Nephron (organoid): ENCODE results near the gene EPHA8.

Source experiments
- H3K27ac Mint-ChIP-seq, 3 experiments: 2 replicates each; pipeline ENCODE4 v1.8.0; 2020; ENCODE audit warnings: mixed read lengths in 3 of 3, mild to moderate bottlenecking in 2 of 3, moderate library complexity in 1 of 3
- H3K27me3 Mint-ChIP-seq: 2 replicates; pipeline ENCODE4 v1.8.0; 2021; ENCODE audit warnings: low read depth, mild to moderate bottlenecking, moderate library complexity, mixed read lengths
- H3K36me3 Mint-ChIP-seq: 2 replicates; pipeline ENCODE4 v1.8.0; 2020; ENCODE audit warnings: low read depth, mixed read lengths
- H3K4me1 Mint-ChIP-seq: 2 replicates; pipeline ENCODE4 v1.8.0; 2020; ENCODE audit warnings: mixed read lengths
- H3K4me3 Mint-ChIP-seq, 3 experiments: 2 replicates each; pipeline ENCODE4 v1.8.0; 2020; ENCODE audit warnings: mild to moderate bottlenecking in 3 of 3, mixed read lengths in 3 of 3, moderate library complexity in 2 of 3
- H3K9me3 Mint-ChIP-seq: 2 replicates; pipeline ENCODE4 v1.8.0; 2020; ENCODE audit warnings: mixed read lengths
- TF ChIP-seq, protein P1 (sequence below), 3 experiments: fragments of 200-600 bp; sonication (generic); IDR thresholded peaks; one replicate each; pipeline ENCODE4 v1.5.0; 2021; ENCODE audit warnings: antibody characterized with exemption in 3 of 3; ENCODE audit not compliant: unreplicated experiment in 3 of 3

Gene EPHA8

DNA sequence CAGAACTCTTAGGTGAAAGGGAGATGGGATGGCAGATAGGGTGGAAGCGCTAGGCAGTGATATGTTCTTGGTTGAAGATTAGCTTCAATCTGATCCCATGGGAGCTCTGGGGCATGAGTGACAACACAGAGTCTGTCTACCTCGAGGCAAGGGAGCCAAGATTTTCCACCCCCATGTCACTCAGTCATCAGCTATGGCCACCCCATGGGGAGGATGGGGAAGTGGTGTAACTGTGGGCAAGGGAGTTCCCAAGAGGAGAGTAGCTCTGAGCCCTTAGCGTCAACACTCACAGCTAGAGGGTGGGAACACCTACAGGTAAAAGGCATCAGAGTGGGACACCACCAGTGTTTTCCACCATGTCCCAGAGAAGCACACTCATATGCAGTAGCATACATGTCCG is 42.9 kb downstream of the EPHA8 start:
- TF ChIP-seq, protein P1, sequence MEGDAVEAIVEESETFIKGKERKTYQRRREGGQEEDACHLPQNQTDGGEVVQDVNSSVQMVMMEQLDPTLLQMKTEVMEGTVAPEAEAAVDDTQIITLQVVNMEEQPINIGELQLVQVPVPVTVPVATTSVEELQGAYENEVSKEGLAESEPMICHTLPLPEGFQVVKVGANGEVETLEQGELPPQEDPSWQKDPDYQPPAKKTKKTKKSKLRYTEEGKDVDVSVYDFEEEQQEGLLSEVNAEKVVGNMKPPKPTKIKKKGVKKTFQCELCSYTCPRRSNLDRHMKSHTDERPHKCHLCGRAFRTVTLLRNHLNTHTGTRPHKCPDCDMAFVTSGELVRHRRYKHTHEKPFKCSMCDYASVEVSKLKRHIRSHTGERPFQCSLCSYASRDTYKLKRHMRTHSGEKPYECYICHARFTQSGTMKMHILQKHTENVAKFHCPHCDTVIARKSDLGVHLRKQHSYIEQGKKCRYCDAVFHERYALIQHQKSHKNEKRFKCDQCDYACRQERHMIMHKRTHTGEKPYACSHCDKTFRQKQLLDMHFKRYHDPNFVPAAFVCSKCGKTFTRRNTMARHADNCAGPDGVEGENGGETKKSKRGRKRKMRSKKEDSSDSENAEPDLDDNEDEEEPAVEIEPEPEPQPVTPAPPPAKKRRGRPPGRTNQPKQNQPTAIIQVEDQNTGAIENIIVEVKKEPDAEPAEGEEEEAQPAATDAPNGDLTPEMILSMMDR (IDR thresholded peaks at IDR 0.05; ENCODE audit: unreplicated experiment in 3 of 3), result no peak
- Mint-ChIP-seq H3K27me3 (peaks cover 90% of the 10 kb centered on the region), H3K27ac (no peak overlapping the region), H3K9me3 (no peaks in the 10 kb centered on the region), H3K4me3 (no peak overlapping the region), H3K36me3 (no peaks in the 10 kb centered on the region), H3K4me1 (no peaks in the 10 kb centered on the region)

DNA sequence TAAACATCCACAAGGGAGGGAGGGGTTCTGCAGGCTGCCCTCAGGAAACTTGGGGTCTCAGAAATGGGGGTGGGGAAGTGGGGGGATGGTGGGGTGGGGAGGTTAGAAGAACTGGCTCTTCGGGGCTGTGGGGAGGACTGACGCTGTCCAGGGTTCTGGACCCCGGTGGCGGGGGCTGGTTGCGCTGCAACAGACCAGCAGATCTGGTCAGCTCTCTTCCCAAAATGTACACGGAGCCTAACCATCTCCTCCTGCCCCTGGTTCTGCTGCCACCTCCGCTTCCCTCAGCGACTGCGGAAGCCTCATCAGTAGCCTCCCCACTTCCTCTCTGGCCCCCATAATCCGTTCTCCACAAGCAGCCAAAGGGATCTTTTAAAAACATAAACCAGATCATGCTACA is 43.9 kb downstream of the EPHA8 start:
- Mint-ChIP-seq H3K36me3 (no peaks in the 10 kb centered on the region), H3K4me1 (no peaks in the 10 kb centered on the region), H3K4me3 (no peak overlapping the region), H3K27me3 (peaks cover 95% of the 10 kb centered on the region), H3K27ac (no peak overlapping the region), H3K9me3 (peaks cover 2% of the 10 kb centered on the region)
- TF ChIP-seq, protein P1 (IDR thresholded peaks at IDR 0.05; ENCODE audit: unreplicated experiment in 3 of 3), result no peak

DNA sequence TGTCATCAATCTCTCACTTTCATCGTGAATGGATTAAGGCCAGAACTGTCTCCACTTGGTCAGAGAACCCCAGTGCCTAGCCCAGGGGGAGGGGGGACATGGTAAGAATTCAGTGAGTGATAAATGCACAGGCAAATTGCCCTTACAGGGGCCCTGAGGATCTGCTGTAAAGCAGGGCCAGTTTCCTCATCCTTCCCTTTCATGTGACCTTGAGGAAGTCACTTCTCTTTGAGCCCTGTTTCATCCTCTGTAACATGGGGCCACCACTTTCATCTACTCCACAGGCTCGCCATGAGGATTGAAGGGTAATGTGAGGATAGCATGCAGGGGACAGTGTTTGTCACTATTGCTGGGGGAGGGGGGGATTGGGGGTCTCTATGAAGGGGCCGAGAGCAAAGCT is 45.1 kb downstream of the EPHA8 start:
- peaks cover 2% of the 10 kb centered on the region for H3K9me3 Mint-ChIP-seq
- no peaks in the 10 kb centered on the region for H3K36me3 Mint-ChIP-seq
- no peak overlapping the region for H3K27ac Mint-ChIP-seq
- H3K4me1 Mint-ChIP-seq, result no peaks in the 10 kb centered on the region
- no peak overlapping the region for H3K4me3 Mint-ChIP-seq
- peaks cover 97% of the 10 kb centered on the region for H3K27me3 Mint-ChIP-seq
- TF ChIP-seq, protein P1 (IDR thresholded peaks at IDR 0.05; ENCODE audit: unreplicated experiment in 3 of 3), result no peak

DNA sequence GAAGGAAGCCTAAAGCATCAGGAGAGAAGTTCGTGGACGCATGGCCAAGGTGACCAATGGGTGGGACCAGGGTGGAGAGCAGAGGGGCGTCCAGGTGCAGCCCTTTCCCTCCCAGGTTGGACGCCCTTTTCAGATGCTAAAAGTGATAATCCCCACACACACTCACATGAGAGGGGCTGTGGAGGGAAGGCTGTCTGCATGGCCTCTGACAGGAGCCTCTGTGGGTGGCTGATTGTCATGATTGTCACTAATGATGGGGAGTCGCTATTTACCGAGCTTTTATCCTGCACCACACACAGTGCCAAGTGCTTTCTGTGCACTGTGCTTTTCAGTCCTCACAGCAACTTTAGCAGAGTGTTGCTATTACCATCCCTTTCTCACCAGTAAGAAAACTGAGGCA is 46.0 kb downstream of the EPHA8 start:
- H3K27me3 Mint-ChIP-seq, result peaks cover 94% of the 10 kb centered on the region
- H3K9me3 Mint-ChIP-seq, result peaks cover 2% of the 10 kb centered on the region
- H3K4me1 Mint-ChIP-seq, result no peaks in the 10 kb centered on the region
- H3K36me3 Mint-ChIP-seq, result no peaks in the 10 kb centered on the region
- H3K4me3 Mint-ChIP-seq, result no peak overlapping the region
- TF ChIP-seq, protein P1 (IDR thresholded peaks at IDR 0.05; ENCODE audit: unreplicated experiment in 3 of 3), result no peak
- H3K27ac Mint-ChIP-seq, result no peak overlapping the region

DNA sequence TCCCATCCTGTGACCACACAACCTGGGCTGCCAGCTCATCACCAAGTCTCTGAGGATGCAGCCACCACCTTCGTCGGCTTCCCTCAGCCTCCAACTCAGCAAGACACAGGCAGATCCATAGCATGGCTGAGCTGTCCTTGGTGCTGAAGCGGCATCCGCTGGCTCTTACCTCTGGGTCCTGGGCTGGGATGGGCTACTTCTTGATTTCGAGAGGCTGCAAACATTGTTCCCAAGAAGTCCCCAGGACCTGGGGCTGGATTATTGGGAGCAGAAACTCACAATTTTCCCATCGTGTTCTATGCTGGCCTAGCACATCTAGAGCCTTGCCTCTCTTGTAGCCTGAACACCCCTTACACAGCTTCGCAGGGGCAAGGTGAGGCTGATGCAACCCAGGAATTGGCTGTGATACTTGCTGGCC is 48.2 kb downstream of the EPHA8 start:
- H3K4me3 Mint-ChIP-seq, result no peak overlapping the region
- peaks cover 2% of the 10 kb centered on the region for H3K9me3 Mint-ChIP-seq
- no peaks in the 10 kb centered on the region for H3K4me1 Mint-ChIP-seq
- TF ChIP-seq, protein P1 (IDR thresholded peaks at IDR 0.05; ENCODE audit: unreplicated experiment in 3 of 3), result no peak
- H3K27me3 Mint-ChIP-seq, result peaks cover 93% of the 10 kb centered on the region
- H3K36me3 Mint-ChIP-seq, result no peaks in the 10 kb centered on the region
- no peak overlapping the region for H3K27ac Mint-ChIP-seq

DNA sequence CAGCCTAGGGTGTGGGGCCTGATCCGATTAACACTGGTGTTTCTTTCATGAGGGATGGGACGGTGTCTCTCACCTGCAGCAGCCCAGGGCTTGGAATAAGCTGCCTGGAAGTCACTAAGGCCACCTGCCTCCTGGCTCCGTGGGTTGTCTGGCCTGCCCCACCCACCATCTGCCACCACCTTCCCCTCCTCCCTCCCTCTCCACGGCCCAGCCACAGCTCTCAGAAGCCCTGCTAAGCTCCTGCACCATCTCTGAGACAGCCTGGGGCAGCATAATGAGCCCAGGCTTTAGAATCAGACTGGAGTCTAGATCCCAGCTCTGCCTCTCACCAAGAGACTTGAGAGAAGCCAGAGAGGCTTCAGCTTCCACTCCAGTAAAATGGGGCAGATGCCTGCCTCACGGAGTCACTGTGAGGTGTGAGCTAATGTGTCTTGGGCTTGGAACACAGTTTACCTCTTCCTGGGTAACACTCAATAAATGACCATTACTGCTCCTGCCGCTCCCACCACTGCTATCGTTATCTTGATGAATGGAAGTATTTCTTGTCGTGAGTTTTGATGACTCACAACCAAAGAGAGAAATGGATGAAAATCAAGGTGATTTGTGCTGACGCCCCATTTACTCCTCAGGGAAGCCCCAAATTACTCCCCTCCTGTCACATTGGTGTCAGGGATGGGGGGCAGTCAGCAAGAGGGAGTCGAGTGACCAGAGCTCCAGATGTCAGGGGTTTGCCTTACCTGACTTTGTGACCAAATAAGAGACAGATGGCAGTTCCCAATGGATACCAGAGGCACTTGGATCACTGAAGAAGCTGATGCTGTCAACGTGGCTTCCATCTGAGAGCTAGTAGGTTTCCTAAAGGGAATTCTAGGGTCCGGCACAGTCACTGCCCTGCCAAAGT is 49.6 kb downstream of the EPHA8 start:
- Mint-ChIP-seq H3K27ac (no peak overlapping the region), H3K4me3 (no peak overlapping the region), H3K4me1 (no peaks in the 10 kb centered on the region), H3K27me3 (peaks cover 93% of the 10 kb centered on the region), H3K36me3 (no peaks in the 10 kb centered on the region), H3K9me3 (peaks cover 2% of the 10 kb centered on the region)
- TF ChIP-seq, protein P1 (IDR thresholded peaks at IDR 0.05; ENCODE audit: unreplicated experiment in 3 of 3), result no peak
